Suprapubic skin (tissue), 4 donors: ENCODE measurements around the gene SLC25A33.

Source experiments
- CTCF ChIP-seq, 2 donors: fragments of 200-600 bp in 1 of 2; fragments of 450-650 bp in 1 of 2; sonication (generic) in 1 of 2; IDR thresholded peaks; one replicate each; pipeline ENCODE4 v1.5.1; 2016 to 2019; ENCODE audit warnings: antibody characterized with exemption in 2 of 2, mild to moderate bottlenecking in 1 of 2, moderate library complexity in 1 of 2
- POLR2A ChIP-seq, 2 donors: fragments of 450-650 bp; IDR thresholded peaks; one replicate each; pipeline ENCODE4 v1.6.1; 2017; ENCODE audit warnings: antibody characterized with exemption in 2 of 2, mild to moderate bottlenecking in 2 of 2, moderate library complexity in 2 of 2
- POLR2AphosphoS5 ChIP-seq, 3 donors: sonication (generic); formaldehyde crosslinking; IDR thresholded peaks; one replicate each; pipeline ENCODE4 v1.6.1; 2017; ENCODE audit warnings: antibody characterized with exemption in 3 of 3

GRCh38 chr1:9595156-9595967 lies 56.1 kb downstream of the SLC25A33 start:
- no peak for TF ChIP-seq POLR2A (IDR thresholded peaks at IDR 0.05)
- no peak for TF ChIP-seq CTCF (IDR thresholded peaks at IDR 0.05)
- TF ChIP-seq POLR2AphosphoS5 (IDR thresholded peaks at IDR 0.05), result no peak
